HG03108 (cell line): ENCODE data around the gene GABRG3.

Source experiments
- ATAC-seq: cut with Tn5 transposase; IDR thresholded peaks from one replicate; pipeline ENCODE4 v1.9.1; 2021; ENCODE audit warnings: moderate library complexity; ENCODE audit not compliant: unreplicated experiment

Gene GABRG3

GRCh38 chr15:27549746-27550145 lies 578.8 kb downstream of the GABRG3 start:
- ATAC-seq = no peak

GRCh38 chr15:27550635-27551034 lies 579.7 kb downstream of the GABRG3 start:
- no peak for ATAC-seq

GRCh38 chr15:27561816-27562215 lies 590.8 kb downstream of the GABRG3 start:
- ATAC-seq = no peak

GRCh38 chr15:27563765-27564370 lies 592.9 kb downstream of the GABRG3 start:
- no peak for ATAC-seq

- no peak for ATAC-seq
Observed at GRCh38 chr15:27564656-27565055, 593.7 kb downstream of the GABRG3 start.

GRCh38 chr15:27570746-27571145 lies 599.8 kb downstream of the GABRG3 start:
- no peak for ATAC-seq

GRCh38 chr15:27573805-27574485 lies 603.0 kb downstream of the GABRG3 start:
- ATAC-seq = no peak

- ATAC-seq = no peak
Observed at GRCh38 chr15:27574541-27575054, 603.6 kb downstream of the GABRG3 start.

- ATAC-seq = no peak
Observed at GRCh38 chr15:27575521-27575920, 604.5 kb downstream of the GABRG3 start.

GRCh38 chr15:27576576-27576975 lies 605.6 kb downstream of the GABRG3 start:
- ATAC-seq = no peak

- ATAC-seq = no peak
Observed at GRCh38 chr15:27579738-27580137, 608.8 kb downstream of the GABRG3 start.

GRCh38 chr15:27582726-27583410 lies 611.9 kb downstream of the GABRG3 start:
- no peak for ATAC-seq

- no peak for ATAC-seq
Observed at GRCh38 chr15:27583651-27584050, 612.7 kb downstream of the GABRG3 start.

GRCh38 chr15:27585041-27585640 lies 614.2 kb downstream of the GABRG3 start:
- no peak for ATAC-seq

GRCh38 chr15:27587810-27588209 lies 616.8 kb downstream of the GABRG3 start:
- no peak for ATAC-seq

GRCh38 chr15:27589260-27589659 lies 618.3 kb downstream of the GABRG3 start:
- ATAC-seq = no peak

GRCh38 chr15:27589782-27590181 lies 618.8 kb downstream of the GABRG3 start:
- no peak for ATAC-seq
